Hepatocyte (in vitro differentiated cells): ENCODE measurements around the gene TMEM26.

ENCODE experiments used
- EZH2 ChIP-seq: fragments of 200-600 bp; sonication (generic); IDR thresholded peaks from 2 replicates; pipeline ENCODE4 v1.6.1; 2016; ENCODE audit warnings: antibody characterized with exemption, mild to moderate bottlenecking, borderline replicate concordance
- EZH2phosphoT487 ChIP-seq: fragments of 200-600 bp; sonication (generic); IDR thresholded peaks from one replicate; pipeline ENCODE4 v1.6.1; 2018; ENCODE audit warnings: antibody characterized with exemption, mild to moderate bottlenecking, low read depth, moderate library complexity; ENCODE audit not compliant: unreplicated experiment, severe bottlenecking
- TF ChIP-seq, protein P1 (sequence below): fragments of 200-600 bp; sonication (generic); IDR thresholded peaks from 2 replicates; pipeline ENCODE4 v1.5.1; 2016; ENCODE audit warnings: antibody characterized with exemption, mild to moderate bottlenecking; ENCODE audit not compliant: poor library complexity

DNA sequence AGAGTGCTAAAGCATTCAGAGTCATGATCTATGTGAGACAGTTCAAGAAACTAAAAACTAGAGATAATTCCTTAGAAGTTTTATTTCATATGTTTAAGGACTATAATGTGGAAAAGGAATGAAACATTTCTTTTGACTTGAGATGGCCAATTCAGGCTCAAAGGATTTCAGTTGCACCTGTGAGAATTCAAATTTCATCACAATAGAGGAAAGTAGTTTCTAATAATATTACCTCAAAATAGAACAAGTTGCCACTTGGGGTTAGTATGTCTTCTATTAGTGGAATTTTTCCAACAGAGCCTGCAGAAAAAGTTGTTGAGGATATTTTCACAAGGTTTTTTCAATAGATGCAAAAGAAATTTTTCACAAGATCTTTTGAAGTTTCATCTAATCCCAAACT is 37.4 kb downstream of the TMEM26 start:
- TF ChIP-seq, protein P1, sequence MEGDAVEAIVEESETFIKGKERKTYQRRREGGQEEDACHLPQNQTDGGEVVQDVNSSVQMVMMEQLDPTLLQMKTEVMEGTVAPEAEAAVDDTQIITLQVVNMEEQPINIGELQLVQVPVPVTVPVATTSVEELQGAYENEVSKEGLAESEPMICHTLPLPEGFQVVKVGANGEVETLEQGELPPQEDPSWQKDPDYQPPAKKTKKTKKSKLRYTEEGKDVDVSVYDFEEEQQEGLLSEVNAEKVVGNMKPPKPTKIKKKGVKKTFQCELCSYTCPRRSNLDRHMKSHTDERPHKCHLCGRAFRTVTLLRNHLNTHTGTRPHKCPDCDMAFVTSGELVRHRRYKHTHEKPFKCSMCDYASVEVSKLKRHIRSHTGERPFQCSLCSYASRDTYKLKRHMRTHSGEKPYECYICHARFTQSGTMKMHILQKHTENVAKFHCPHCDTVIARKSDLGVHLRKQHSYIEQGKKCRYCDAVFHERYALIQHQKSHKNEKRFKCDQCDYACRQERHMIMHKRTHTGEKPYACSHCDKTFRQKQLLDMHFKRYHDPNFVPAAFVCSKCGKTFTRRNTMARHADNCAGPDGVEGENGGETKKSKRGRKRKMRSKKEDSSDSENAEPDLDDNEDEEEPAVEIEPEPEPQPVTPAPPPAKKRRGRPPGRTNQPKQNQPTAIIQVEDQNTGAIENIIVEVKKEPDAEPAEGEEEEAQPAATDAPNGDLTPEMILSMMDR: no peak
- TF ChIP-seq EZH2 (no peak), EZH2phosphoT487 (no peak)
